ENCODE data around the gene GNB3.

DNA sequence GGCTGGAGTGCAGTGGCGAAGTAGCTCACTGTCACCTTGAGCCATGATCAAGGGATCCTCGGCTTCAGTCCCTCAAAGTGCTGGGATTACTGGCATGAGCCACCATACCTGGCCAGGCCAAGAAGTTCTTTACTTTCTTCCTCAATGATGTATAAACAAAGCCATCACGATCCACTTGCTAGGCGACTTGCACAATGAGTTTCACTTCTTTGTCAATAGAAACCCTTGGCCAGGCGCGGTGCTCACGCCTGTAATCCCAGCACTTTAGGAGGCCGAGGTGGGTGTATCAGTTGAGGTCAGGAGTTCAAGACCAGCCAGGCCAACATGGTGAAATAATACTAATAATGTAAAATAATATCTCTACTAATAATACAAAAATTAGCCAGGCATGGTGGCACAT is 46.7 kb downstream of the GNB3 start:
- TF ChIP-seq, protein P1, sequence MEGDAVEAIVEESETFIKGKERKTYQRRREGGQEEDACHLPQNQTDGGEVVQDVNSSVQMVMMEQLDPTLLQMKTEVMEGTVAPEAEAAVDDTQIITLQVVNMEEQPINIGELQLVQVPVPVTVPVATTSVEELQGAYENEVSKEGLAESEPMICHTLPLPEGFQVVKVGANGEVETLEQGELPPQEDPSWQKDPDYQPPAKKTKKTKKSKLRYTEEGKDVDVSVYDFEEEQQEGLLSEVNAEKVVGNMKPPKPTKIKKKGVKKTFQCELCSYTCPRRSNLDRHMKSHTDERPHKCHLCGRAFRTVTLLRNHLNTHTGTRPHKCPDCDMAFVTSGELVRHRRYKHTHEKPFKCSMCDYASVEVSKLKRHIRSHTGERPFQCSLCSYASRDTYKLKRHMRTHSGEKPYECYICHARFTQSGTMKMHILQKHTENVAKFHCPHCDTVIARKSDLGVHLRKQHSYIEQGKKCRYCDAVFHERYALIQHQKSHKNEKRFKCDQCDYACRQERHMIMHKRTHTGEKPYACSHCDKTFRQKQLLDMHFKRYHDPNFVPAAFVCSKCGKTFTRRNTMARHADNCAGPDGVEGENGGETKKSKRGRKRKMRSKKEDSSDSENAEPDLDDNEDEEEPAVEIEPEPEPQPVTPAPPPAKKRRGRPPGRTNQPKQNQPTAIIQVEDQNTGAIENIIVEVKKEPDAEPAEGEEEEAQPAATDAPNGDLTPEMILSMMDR (IDR thresholded peaks at IDR 0.05; ENCODE audit: insufficient read depth, low read length), result no peak
- TF ChIP-seq POLR2AphosphoS5 (IDR thresholded peaks at IDR 0.05; ENCODE audit: low read depth) (no peak), REST (IDR thresholded peaks at IDR 0.05; ENCODE audit: insufficient replicate concordance, low read depth) (no peak)
